Measurements from ENCODE around the gene FLT3.

- TF ChIP-seq CTCF (IDR thresholded peaks at IDR 0.05) (no peak), ZFX (IDR thresholded peaks at IDR 0.05; ENCODE audit: borderline replicate concordance) (no peak)
Observed at GRCh38 chr13:27981006-27981708, 119.2 kb downstream of the FLT3 start.
